ENCODE data around the gene SEC16A. TPM values are rescaled to one million over a fixed set of nuclear protein-coding genes. Genes with fewer than 3 reads are reported as not detected.

SEC16A gene
- total RNA-seq, 1 donor, result 38.4 TPM

DNA sequence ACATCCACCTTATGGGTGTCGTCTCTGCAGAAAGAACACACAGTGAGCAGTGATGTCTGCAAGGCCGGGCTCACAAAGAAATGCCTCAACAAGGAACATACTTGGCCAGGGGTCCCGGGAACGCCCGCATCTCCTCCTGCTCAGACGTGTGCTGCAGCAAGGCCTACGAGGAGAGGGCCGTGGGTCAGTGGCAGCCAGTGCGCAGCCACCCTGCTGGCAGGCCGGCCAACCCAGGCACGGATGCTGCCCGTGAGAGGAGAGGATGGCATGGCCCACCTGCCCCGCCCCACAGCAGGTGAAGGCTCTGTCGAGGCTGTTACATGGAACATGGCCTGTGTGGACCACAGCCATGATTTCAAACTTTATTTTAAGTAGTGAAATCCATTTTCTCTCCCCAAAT is 19.3 kb downstream of the SEC16A start:
- TF ChIP-seq CTCF (IDR thresholded peaks at IDR 0.05; ENCODE audit: extremely low read depth, low read depth, low read length), result no peak
- DNase-seq (ENCODE audit: insufficient read length, low spot score, missing footprints), result no peak
- Histone ChIP-seq H3K4me2 (ENCODE audit: insufficient read depth, low read length) (no peak overlapping the region), H4K20me1 (ENCODE audit: insufficient read depth, low read length) (peaks cover 24% of the 10 kb centered on the region), H3K36me3 (ENCODE audit: insufficient read depth, low read length) (peaks cover 96% of the 10 kb centered on the region), H2AFZ (ENCODE audit: low read length) (no peak overlapping the region), H3K79me2 (ENCODE audit: insufficient read depth, low read length) (peaks cover 46% of the 10 kb centered on the region), H3K27ac (ENCODE audit: low read depth, low read length) (no peak overlapping the region), H3K4me3 (ENCODE audit: insufficient read depth, low read length) (no peak overlapping the region), H3K9me3 (ENCODE audit: low read depth, low read length) (no peaks in the 10 kb centered on the region), H3K4me1 (ENCODE audit: insufficient read depth, low read length) (no peaks in the 10 kb centered on the region), H3K27me3 (ENCODE audit: insufficient read depth, low read length) (no peaks in the 10 kb centered on the region)

DNA sequence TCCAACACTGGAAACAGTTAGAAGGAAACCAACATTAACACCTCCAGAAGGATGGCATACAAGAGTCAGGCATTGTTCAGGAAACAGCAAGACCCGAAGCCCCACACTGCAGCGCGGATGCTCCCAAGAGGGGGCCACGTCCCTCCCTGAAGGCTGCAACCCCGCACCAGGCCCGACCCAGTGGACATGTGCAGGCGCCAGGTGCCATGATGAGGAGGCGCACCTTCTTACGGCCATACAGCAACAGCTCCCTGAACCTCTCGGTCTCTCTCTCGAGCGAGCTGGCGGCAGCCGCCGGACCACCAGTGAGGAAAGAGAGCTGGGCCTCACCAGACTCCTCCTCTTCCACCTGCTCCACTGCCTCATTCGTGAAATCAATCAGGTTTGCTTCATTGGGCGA is 20.2 kb downstream of the SEC16A start:
- no peak for DNase-seq (ENCODE audit: insufficient read length, low spot score, missing footprints)
- no peaks in the 10 kb centered on the region for H3K27me3 ChIP-seq (ENCODE audit: insufficient read depth, low read length)
- H4K20me1 ChIP-seq (ENCODE audit: insufficient read depth, low read length), result peaks cover 20% of the 10 kb centered on the region
- peaks cover 92% of the 10 kb centered on the region for H3K36me3 ChIP-seq (ENCODE audit: insufficient read depth, low read length)
- H3K27ac ChIP-seq (ENCODE audit: low read depth, low read length), result no peak overlapping the region
- no peaks in the 10 kb centered on the region for H3K4me1 ChIP-seq (ENCODE audit: insufficient read depth, low read length)
- H2AFZ ChIP-seq (ENCODE audit: low read length), result no peak overlapping the region
- no peak overlapping the region for H3K4me2 ChIP-seq (ENCODE audit: insufficient read depth, low read length)
- TF ChIP-seq CTCF (IDR thresholded peaks at IDR 0.05; ENCODE audit: extremely low read depth, low read depth, low read length), result no peak
- H3K9me3 ChIP-seq (ENCODE audit: low read depth, low read length), result no peaks in the 10 kb centered on the region
- H3K4me3 ChIP-seq (ENCODE audit: insufficient read depth, low read length), result no peak overlapping the region
- peaks cover 38% of the 10 kb centered on the region for H3K79me2 ChIP-seq (ENCODE audit: insufficient read depth, low read length)

DNA sequence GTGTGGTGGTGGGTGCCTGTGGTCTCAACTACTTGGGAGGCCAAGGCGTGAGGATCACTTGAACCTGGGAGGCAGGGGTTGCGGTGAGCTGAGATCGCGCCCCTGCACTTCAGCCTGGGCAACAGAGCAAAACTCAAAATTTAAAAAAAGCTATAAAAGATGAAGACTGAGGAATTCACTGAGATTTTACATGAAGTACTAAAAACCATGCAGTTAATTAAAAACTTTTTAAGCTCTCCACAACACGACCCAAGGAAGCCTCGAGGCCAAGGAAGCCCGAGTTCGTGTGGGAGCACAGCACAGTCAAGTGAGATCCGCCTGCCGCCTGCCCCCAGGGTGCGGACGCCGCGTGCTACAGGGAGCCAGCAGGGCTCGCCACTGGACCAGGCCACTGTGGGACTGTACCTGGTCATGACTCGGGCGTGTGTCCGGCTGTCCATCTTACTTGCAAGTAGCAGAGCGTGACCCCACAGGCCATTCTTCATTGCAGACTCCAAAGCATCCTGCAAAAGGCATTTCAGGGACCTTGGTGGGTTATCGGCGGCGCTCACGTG is 22.0 kb downstream of the SEC16A start:
- Histone ChIP-seq H3K9me3 (ENCODE audit: low read depth, low read length) (no peaks in the 10 kb centered on the region), H4K20me1 (ENCODE audit: insufficient read depth, low read length) (peaks cover 13% of the 10 kb centered on the region), H3K27ac (ENCODE audit: low read depth, low read length) (no peak overlapping the region), H2AFZ (ENCODE audit: low read length) (no peak overlapping the region), H3K36me3 (ENCODE audit: insufficient read depth, low read length) (peaks cover 92% of the 10 kb centered on the region), H3K4me2 (ENCODE audit: insufficient read depth, low read length) (no peak overlapping the region), H3K27me3 (ENCODE audit: insufficient read depth, low read length) (no peaks in the 10 kb centered on the region), H3K79me2 (ENCODE audit: insufficient read depth, low read length) (peaks cover 26% of the 10 kb centered on the region), H3K4me1 (ENCODE audit: insufficient read depth, low read length) (no peaks in the 10 kb centered on the region), H3K4me3 (ENCODE audit: insufficient read depth, low read length) (no peak overlapping the region)
- DNase-seq (ENCODE audit: insufficient read length, low spot score, missing footprints), result no peak
- TF ChIP-seq CTCF (IDR thresholded peaks at IDR 0.05; ENCODE audit: extremely low read depth, low read depth, low read length), result no peak

GRCh38 chr9:136459425-136459824 is 23.4 kb downstream of the SEC16A start:
- Histone ChIP-seq H3K4me3 (ENCODE audit: insufficient read depth, low read length) (no peak overlapping the region), H3K27ac (ENCODE audit: low read depth, low read length) (no peak overlapping the region), H3K36me3 (ENCODE audit: insufficient read depth, low read length) (peaks cover 90% of the 10 kb centered on the region), H2AFZ (ENCODE audit: low read length) (no peak overlapping the region), H3K4me2 (ENCODE audit: insufficient read depth, low read length) (no peak overlapping the region), H3K9me3 (ENCODE audit: low read depth, low read length) (no peaks in the 10 kb centered on the region), H3K4me1 (ENCODE audit: insufficient read depth, low read length) (no peaks in the 10 kb centered on the region), H4K20me1 (ENCODE audit: insufficient read depth, low read length) (peaks cover 13% of the 10 kb centered on the region), H3K79me2 (ENCODE audit: insufficient read depth, low read length) (peaks cover 20% of the 10 kb centered on the region), H3K27me3 (ENCODE audit: insufficient read depth, low read length) (no peaks in the 10 kb centered on the region)
- no peak for TF ChIP-seq CTCF (IDR thresholded peaks at IDR 0.05; ENCODE audit: extremely low read depth, low read depth, low read length)
- no peak for DNase-seq (ENCODE audit: insufficient read length, low spot score, missing footprints)

Measured in osteoblast (primary cell).